Endothelial cell (in vitro differentiated cells): Measurements from ENCODE around the gene DGKB. TPM values are rescaled to one million over a fixed set of nuclear protein-coding genes. Genes with fewer than 3 reads are reported as not detected.

ENCODE experiments used
- DNase-seq: peaks from one replicate; pipeline ENCODE4 v3.0.0; 2021; ENCODE audit warnings: low spot score
- H3K27ac Mint-ChIP-seq: one replicate; pipeline ENCODE4 v1.8.0; 2021; ENCODE audit warnings: mixed read lengths, inconsistent platforms; ENCODE audit not compliant: unreplicated experiment
- H3K27me3 Mint-ChIP-seq: one replicate; pipeline ENCODE4 v1.8.0; 2021; ENCODE audit warnings: mild to moderate bottlenecking, moderate library complexity, mixed read lengths, inconsistent platforms; ENCODE audit not compliant: unreplicated experiment
- H3K36me3 Mint-ChIP-seq: one replicate; pipeline ENCODE4 v1.8.0; 2021; ENCODE audit warnings: mild to moderate bottlenecking, low read depth, mixed read lengths, inconsistent platforms; ENCODE audit not compliant: unreplicated experiment
- H3K4me1 Mint-ChIP-seq: one replicate; pipeline ENCODE4 v1.8.0; 2021; ENCODE audit warnings: mild to moderate bottlenecking, mixed read lengths, inconsistent platforms; ENCODE audit not compliant: unreplicated experiment
- H3K4me3 Mint-ChIP-seq: one replicate; pipeline ENCODE4 v1.8.0; 2021; ENCODE audit warnings: mild to moderate bottlenecking, mixed read lengths, inconsistent platforms; ENCODE audit not compliant: unreplicated experiment
- H3K9me3 Mint-ChIP-seq: one replicate; pipeline ENCODE4 v1.8.0; 2021; ENCODE audit warnings: mixed read lengths, inconsistent platforms; ENCODE audit not compliant: unreplicated experiment
- total RNA-seq: library from RNA; stranded (reverse); fragmentation: NEBNext Ultra II Directional; extraction: Animal tissue kit (Norgen Biotek cat#: 25700); gene quantifications from one replicate; pipeline ENCODE4 v1.2.1, GENCODE V29; 2021; ENCODE audit not compliant: unreplicated experiment
- TF ChIP-seq, protein P1 (sequence below): fragments of 200-600 bp; sonication (generic); IDR thresholded peaks from one replicate; pipeline ENCODE4 v1.5.0; 2021; ENCODE audit warnings: antibody characterized with exemption; ENCODE audit not compliant: unreplicated experiment

The DGKB gene
- total RNA-seq, 1 donor from 2014 or later: 0.46 TPM

DNA sequence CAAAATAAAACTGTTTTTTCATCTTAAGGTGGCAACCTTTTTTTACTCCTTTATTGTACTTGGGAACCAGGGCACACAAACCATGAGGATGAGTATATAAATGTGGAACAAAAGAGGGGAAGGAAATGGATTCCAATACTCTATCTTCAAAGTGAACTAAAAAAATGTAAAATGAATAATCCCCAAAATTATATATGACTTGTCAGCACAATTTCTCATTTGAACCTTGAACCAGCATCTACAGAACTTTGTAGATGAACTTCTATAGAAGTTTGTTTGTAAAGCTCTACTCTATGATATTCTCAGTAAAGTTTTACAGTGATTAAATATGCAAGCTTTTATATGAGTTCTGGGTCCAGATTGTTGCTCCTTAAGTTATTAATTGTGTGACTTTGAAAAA, 694.8 kb downstream of the DGKB start:
- Mint-ChIP-seq H3K4me3 (no peak overlapping the region), H3K27ac (no peak overlapping the region), H3K36me3 (no peaks in the 10 kb centered on the region), H3K9me3 (no peaks in the 10 kb centered on the region), H3K4me1 (no peaks in the 10 kb centered on the region), H3K27me3 (no peaks in the 10 kb centered on the region)
- no peak for DNase-seq
- TF ChIP-seq, protein P1, sequence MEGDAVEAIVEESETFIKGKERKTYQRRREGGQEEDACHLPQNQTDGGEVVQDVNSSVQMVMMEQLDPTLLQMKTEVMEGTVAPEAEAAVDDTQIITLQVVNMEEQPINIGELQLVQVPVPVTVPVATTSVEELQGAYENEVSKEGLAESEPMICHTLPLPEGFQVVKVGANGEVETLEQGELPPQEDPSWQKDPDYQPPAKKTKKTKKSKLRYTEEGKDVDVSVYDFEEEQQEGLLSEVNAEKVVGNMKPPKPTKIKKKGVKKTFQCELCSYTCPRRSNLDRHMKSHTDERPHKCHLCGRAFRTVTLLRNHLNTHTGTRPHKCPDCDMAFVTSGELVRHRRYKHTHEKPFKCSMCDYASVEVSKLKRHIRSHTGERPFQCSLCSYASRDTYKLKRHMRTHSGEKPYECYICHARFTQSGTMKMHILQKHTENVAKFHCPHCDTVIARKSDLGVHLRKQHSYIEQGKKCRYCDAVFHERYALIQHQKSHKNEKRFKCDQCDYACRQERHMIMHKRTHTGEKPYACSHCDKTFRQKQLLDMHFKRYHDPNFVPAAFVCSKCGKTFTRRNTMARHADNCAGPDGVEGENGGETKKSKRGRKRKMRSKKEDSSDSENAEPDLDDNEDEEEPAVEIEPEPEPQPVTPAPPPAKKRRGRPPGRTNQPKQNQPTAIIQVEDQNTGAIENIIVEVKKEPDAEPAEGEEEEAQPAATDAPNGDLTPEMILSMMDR: no peak

DNA sequence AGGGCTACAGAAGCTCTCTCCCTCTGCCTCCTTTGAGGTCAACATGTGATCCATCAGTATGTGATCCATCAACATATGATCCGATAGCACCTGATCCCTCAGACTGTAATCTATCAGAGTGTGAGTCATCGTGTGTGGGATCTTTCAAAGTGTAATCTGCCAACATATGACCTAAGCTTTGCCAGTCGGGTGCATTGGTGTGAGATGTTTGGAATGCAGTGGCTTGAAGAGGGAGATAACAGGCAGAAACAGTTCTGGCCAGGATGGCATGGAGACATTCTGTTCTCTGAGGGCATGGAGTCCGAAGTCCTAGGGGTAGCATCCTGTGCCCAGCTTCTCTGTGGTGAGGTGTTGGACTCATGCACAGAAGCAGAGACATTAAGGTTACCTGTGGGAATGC, 695.4 kb downstream of the DGKB start:
- DNase-seq: no peak

DNA sequence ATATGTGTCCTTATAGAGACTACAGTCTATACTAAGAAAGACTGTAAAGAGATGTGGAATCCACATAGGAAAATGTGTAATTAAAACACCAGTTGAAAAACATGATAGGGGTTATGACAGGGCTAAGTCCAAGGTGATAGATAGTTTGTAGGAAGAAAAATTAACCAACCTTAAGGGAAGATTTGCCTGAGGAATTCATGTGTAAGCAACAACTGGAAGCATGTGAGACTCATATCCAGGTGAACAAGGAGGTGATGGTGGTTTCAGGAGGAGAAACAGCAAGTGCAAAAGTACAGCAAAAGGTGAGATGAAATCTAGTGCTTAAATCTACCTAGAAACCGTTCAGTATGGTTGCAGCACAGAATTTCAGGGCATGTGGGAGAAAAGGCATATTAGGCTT, 696.4 kb downstream of the DGKB start:
- no peaks in the 10 kb centered on the region for H3K9me3 Mint-ChIP-seq
- no peak overlapping the region for H3K27ac Mint-ChIP-seq
- TF ChIP-seq, protein P1: no peak
- DNase-seq: no peak
- H3K4me1 Mint-ChIP-seq: no peaks in the 10 kb centered on the region
- H3K4me3 Mint-ChIP-seq: no peak overlapping the region
- H3K36me3 Mint-ChIP-seq: no peaks in the 10 kb centered on the region
- H3K27me3 Mint-ChIP-seq: no peaks in the 10 kb centered on the region

More for the DNA sequence above, 695.4 kb downstream of the DGKB start:
- TF ChIP-seq, protein P1: no peak
- Mint-ChIP-seq H3K4me1 (no peaks in the 10 kb centered on the region), H3K27me3 (no peaks in the 10 kb centered on the region), H3K27ac (no peak overlapping the region), H3K36me3 (no peaks in the 10 kb centered on the region), H3K4me3 (no peak overlapping the region), H3K9me3 (no peaks in the 10 kb centered on the region)

DNA sequence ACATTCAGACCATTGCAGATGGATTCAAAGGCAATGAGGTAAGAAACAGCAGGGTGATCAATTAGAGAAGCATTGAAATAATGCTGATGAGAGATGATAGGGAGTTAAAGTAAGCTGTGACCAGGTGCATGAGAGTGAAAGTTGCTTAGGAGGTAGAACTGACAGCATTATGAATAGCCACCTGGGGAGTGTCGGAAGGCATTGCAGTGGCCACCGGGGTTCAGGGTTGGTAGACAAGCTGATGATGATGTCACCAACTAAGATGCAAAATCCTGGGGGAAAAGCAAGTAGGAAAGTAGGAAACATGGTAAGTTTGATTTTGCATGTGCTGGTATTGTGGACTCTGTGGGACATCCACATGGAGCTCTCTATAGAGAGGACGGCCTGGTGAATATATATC, 701.2 kb downstream of the DGKB start:
- no peak for DNase-seq
- Mint-ChIP-seq H3K9me3 (no peaks in the 10 kb centered on the region), H3K27me3 (no peaks in the 10 kb centered on the region), H3K27ac (no peak overlapping the region), H3K36me3 (no peaks in the 10 kb centered on the region), H3K4me1 (no peaks in the 10 kb centered on the region), H3K4me3 (no peak overlapping the region)
- TF ChIP-seq, protein P1: no peak

DNA sequence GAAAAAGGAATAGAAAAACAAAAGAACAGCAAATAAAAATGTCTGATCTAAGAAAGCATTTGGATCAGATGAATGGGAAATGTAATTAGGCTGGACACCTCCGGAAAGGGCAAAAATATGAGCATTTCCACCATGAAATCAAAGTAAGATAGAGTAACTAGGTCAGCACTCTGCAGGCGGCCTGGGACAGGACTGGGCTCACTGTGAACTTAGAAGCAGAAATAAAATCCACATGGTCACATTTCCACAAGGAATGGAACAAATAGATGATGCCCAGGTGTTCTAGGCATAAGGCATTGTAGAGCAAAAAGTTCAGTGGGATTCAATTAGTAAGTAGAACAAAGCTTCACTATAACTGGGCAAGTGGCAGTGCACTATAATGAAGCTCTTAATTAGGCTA, 703.2 kb downstream of the DGKB start:
- Mint-ChIP-seq H3K4me1 (no peaks in the 10 kb centered on the region), H3K36me3 (no peaks in the 10 kb centered on the region), H3K9me3 (no peaks in the 10 kb centered on the region), H3K27me3 (no peaks in the 10 kb centered on the region), H3K4me3 (no peak overlapping the region), H3K27ac (no peak overlapping the region)
- DNase-seq: no peak
- TF ChIP-seq, protein P1: no peak
